ENCODE results near the gene ATP2B2.

The ATP2B2 gene

DNA sequence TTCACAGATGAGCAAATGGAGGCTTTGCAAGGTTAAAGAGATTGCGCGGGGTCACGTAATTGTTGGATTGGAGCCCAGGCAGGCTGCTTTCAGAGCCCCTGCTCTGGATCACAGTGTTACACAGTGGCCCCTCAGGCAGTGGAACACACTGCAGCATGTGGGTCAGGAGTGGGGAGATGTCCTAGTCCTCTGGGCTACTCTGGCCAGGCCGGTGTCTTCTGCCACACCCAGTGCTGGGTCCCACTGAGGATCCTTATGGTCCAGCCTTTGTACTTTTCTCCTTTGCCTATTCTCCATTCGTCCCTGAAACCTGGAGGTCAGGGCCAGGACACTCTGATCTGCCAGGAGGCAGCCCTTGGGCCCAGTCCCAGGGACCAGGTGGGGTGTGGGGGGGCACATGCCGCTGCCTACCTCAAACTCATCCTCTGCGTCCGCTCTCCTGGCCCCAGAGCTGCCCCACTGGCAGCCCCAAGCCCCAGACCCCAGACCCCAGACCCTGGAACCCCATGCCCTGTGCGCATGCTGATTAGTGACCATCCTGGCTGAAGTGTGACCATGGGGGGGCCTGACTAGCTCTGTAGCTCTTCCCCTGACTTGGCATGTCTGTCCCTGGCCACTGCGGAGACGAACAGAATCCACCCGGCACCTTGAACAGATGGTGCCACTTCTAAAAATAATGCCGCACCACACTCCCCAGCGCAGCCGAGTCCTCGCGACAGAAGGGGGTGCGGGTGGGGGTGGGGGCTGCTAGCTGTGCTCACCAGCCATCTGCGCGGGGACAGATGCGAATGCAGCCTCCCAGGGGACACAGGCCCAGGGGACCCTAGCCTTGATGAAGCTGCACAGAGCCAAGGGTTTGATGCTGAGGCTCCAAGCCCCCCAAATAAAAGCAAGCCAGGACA lies 41.6 kb downstream of the ATP2B2 start:
- Mint-ChIP-seq H3K27ac (no peak overlapping the region), H3K27me3 (ENCODE audit: low read depth) (peaks cover 15% of the 10 kb centered on the region), H3K4me3 (no peak overlapping the region), H3K36me3 (ENCODE audit: low read depth) (no peaks in the 10 kb centered on the region), H3K9me3 (no peaks in the 10 kb centered on the region), H3K4me1 (no peaks in the 10 kb centered on the region)
- TF ChIP-seq, protein P1, sequence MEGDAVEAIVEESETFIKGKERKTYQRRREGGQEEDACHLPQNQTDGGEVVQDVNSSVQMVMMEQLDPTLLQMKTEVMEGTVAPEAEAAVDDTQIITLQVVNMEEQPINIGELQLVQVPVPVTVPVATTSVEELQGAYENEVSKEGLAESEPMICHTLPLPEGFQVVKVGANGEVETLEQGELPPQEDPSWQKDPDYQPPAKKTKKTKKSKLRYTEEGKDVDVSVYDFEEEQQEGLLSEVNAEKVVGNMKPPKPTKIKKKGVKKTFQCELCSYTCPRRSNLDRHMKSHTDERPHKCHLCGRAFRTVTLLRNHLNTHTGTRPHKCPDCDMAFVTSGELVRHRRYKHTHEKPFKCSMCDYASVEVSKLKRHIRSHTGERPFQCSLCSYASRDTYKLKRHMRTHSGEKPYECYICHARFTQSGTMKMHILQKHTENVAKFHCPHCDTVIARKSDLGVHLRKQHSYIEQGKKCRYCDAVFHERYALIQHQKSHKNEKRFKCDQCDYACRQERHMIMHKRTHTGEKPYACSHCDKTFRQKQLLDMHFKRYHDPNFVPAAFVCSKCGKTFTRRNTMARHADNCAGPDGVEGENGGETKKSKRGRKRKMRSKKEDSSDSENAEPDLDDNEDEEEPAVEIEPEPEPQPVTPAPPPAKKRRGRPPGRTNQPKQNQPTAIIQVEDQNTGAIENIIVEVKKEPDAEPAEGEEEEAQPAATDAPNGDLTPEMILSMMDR (IDR thresholded peaks at IDR 0.05; ENCODE audit: unreplicated experiment in 3 of 3): no peak

DNA sequence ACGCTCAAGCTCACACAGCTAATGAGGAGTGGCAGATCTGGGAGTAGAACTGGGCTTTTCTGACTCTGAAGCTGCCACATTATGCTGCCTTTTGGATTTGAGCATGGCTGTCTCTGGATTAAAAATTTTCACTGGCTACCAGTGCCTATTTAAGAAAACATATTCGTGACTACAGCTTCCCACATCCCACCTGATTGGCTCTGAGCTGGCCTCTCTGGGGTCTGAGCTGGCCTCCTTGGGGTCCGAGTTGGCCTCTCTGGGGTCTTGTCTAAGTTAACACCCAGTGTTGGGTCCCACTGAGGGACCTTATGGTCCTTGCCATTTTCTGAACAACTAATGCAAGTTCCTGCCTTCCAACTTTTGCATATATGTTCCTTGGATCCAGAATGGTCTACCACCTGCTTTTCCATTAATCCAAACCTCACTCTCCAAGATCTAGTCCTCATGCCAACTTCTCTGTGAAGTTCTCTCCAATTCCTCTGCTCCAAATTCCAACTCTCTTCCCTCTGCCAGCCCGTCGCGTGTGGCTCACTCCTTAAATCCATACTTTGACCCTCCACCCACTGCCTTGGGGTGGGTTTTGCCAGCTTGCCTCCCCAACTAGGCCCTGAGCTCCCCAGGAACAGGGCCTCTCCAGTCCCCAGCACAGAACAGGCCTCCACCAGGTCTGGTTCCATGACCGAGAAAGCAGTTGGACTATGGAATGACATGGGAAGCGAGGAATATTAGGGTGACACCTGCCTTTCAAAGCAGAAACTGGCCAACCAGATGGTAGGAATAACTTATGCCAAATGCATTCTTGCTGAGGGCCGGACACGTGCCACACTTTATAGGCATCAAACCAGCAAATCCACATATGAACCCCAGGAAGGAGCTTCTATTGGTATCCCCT lies 42.5 kb downstream of the ATP2B2 start:
- H3K9me3 Mint-ChIP-seq: no peaks in the 10 kb centered on the region

DNA sequence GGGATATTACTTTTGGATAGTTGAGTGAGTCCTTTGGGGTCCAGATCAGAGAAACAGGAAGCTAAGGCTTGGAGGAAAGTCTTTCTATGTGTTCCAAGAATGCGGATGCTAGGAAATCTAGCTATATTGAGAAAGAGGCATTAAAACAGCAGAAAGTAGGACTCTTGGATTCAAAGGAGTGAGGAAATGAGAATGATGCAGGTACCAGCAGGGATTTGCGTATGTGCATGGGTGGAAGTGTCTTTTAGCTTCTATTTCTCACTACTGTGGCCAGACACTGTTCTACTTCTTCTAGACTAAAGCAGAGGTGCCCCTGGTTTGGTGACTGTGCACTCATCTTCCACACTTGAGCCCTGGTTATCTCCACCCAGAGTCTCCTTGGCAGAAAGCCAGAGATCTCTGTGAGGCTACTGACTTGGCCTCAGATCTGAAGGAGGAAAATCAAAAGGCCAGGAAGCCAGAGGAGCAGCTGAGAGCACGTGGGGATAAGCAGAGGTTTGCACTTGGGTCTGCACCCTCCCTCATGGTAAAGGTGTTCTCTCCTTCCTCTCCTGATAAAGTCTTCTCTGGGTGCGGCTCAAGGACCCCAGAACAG lies 44.3 kb downstream of the ATP2B2 start:
- no peak overlapping the region for H3K27ac Mint-ChIP-seq
- H3K36me3 Mint-ChIP-seq (ENCODE audit: low read depth): no peaks in the 10 kb centered on the region
- H3K4me3 Mint-ChIP-seq: no peak overlapping the region
- no peaks in the 10 kb centered on the region for H3K4me1 Mint-ChIP-seq
- H3K27me3 Mint-ChIP-seq (ENCODE audit: low read depth): peaks cover 18% of the 10 kb centered on the region
- H3K9me3 Mint-ChIP-seq: no peaks in the 10 kb centered on the region
- TF ChIP-seq, protein P1 (IDR thresholded peaks at IDR 0.05; ENCODE audit: unreplicated experiment in 3 of 3): no peak

More for the DNA sequence above, 42.5 kb downstream of the ATP2B2 start:
- Mint-ChIP-seq H3K4me3 (no peak overlapping the region), H3K27ac (no peak overlapping the region), H3K4me1 (no peaks in the 10 kb centered on the region), H3K27me3 (ENCODE audit: low read depth) (peaks cover 17% of the 10 kb centered on the region), H3K36me3 (ENCODE audit: low read depth) (no peaks in the 10 kb centered on the region)
- TF ChIP-seq, protein P1 (IDR thresholded peaks at IDR 0.05; ENCODE audit: unreplicated experiment in 3 of 3): no peak

DNA sequence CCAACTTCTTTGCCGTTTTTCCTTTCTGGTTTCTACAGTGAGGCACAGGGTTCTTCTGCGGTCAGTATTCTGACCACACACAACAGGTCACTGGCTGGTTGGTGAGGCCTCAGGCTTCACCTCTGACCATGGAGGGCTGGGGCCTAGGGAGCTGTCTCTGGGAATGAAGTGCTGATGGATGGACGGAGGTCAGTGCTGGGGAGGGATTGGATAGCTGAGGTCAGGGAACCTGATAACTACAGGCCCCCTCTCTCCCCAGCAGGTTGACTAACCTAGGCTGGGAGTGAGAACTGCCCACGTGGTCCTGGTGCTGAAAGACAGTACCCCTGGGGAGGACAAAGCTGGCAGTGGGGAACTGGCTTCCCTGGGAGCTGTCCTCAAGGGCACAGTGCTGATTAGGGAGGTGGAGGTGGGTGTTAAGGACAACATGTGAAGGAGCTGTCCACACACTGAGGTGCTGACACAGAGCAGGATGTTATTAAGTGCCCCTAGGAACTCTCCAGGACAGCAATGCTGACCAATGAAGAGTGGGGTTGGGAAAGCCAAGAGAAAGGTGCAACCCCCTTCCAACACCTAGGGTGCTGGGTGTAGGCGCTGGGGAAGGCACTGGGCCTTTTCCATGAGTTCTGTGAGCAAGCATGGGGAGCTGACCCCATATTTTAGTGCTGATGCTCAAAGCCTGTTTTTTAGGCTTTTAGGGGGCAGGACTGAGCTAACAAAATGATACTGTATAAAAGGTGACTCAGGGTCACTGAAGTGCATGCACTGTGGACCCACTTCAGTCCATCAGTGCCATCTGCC lies 45.2 kb downstream of the ATP2B2 start:
- Mint-ChIP-seq H3K9me3 (no peaks in the 10 kb centered on the region), H3K36me3 (ENCODE audit: low read depth) (no peaks in the 10 kb centered on the region), H3K27ac (no peak overlapping the region), H3K4me3 (no peak overlapping the region), H3K4me1 (no peaks in the 10 kb centered on the region), H3K27me3 (ENCODE audit: low read depth) (peaks cover 21% of the 10 kb centered on the region)
- TF ChIP-seq, protein P1 (IDR thresholded peaks at IDR 0.05; ENCODE audit: unreplicated experiment in 3 of 3): no peak

DNA sequence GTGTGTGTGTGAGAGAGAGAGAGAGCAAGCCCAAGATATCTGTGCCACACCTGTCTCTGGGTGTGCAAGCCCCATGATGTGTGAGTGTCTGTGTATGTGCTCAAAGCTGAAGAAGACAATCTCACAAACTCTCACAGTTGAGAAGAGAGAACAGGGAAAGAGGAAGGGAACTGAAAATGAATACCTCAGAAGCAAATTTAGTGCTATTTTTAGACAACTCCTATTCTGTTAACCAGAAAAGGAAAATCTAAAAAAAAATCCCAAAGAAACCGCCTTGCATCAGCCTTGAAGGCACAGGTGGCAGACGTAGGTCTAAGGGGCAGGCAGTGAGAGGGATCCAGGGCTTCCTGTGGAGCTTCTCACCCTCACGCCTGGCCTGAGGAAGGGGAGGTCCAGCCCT lies 47.8 kb downstream of the ATP2B2 start:
- Mint-ChIP-seq H3K4me1 (no peaks in the 10 kb centered on the region), H3K36me3 (ENCODE audit: low read depth) (no peaks in the 10 kb centered on the region), H3K27ac (no peak overlapping the region), H3K27me3 (ENCODE audit: low read depth) (peaks cover 26% of the 10 kb centered on the region), H3K9me3 (no peaks in the 10 kb centered on the region), H3K4me3 (no peak overlapping the region)
- TF ChIP-seq, protein P1 (IDR thresholded peaks at IDR 0.05; ENCODE audit: unreplicated experiment in 3 of 3): no peak

All from nephron (organoid).